Keratinocyte (primary cell): Measurements from ENCODE around the gene KDM4F. TPM values are rescaled to one million over a fixed set of nuclear protein-coding genes. Genes with fewer than 3 reads are reported as not detected.

Source experiments
- DNase-seq: peaks from one replicate; pipeline ENCODE4 v3.0.0-alpha.2; 2011; ENCODE audit warnings: low read depth, missing footprints, low spot score
- FAIRE-seq: peaks from 2 replicates; lab custom pipeline; 2011; peaks lifted over from hg19 to GRCh38; lab: Jason Lieb, UNC
- H2AFZ ChIP-seq: 2 replicates; pipeline ENCODE4 v1.6.0; 2012; ENCODE audit warnings: low read length, control low read depth, inconsistent platforms; ENCODE audit not compliant: control insufficient read depth
- H3K27ac ChIP-seq: 2 replicates; pipeline ENCODE4 v1.5.1; 2011; ENCODE audit warnings: low read length; ENCODE audit not compliant: control insufficient read depth, insufficient read depth
- H3K27me3 ChIP-seq: 3 replicates; pipeline ENCODE4 v1.6.0; 2011; ENCODE audit warnings: low read length; ENCODE audit not compliant: control insufficient read depth, insufficient read depth; ENCODE audit errors: extremely low read depth
- H3K36me3 ChIP-seq, 2 experiments: 2 replicates in 1 of 2; 3 replicates in 1 of 2; pipeline ENCODE4 v1.5.1; 2011; ENCODE audit warnings: low read length in 2 of 2, mild to moderate bottlenecking in 1 of 2; ENCODE audit not compliant: control insufficient read depth in 2 of 2, insufficient read depth in 2 of 2; ENCODE audit errors: extremely low read depth in 1 of 2
- H3K4me1 ChIP-seq: 3 replicates; pipeline ENCODE4 v1.5.1; 2011; ENCODE audit warnings: low read length; ENCODE audit not compliant: control insufficient read depth, insufficient read depth; ENCODE audit errors: extremely low read depth
- H3K4me2 ChIP-seq: 3 replicates; pipeline ENCODE4 v1.6.0; 2011; ENCODE audit warnings: low read depth, low read length; ENCODE audit not compliant: control insufficient read depth, insufficient read depth; ENCODE audit errors: extremely low read depth
- H3K4me3 ChIP-seq, 3 experiments: fragments of 200-600 bp in 1 of 3; sonication (generic) in 1 of 3; 2 replicates in 2 of 3; 3 replicates in 1 of 3; pipeline ENCODE4 v1.5.1; 2011 to 2016; ENCODE audit warnings: low read length in 3 of 3, mild to moderate bottlenecking in 3 of 3, control low read depth in 2 of 3, inconsistent platforms in 1 of 3, low read depth in 1 of 3, mixed read lengths in 1 of 3, mixed run types in 1 of 3, moderate library complexity in 1 of 3; ENCODE audit not compliant: control insufficient read depth in 2 of 3, insufficient read depth in 2 of 3; ENCODE audit errors: extremely low read depth in 1 of 3
- H3K79me2 ChIP-seq: 2 replicates; pipeline ENCODE4 v1.6.0; 2012; ENCODE audit warnings: low read length; ENCODE audit not compliant: control insufficient read depth, insufficient read depth
- H3K9ac ChIP-seq: 3 replicates; pipeline ENCODE4 v1.6.0; 2011; ENCODE audit warnings: low read length; ENCODE audit not compliant: control insufficient read depth, insufficient read depth; ENCODE audit errors: extremely low read depth
- H3K9me1 ChIP-seq: 3 replicates; pipeline ENCODE4 v1.6.0; 2011; ENCODE audit warnings: low read length; ENCODE audit not compliant: control insufficient read depth, insufficient read depth; ENCODE audit errors: extremely low read depth
- H3K9me3 ChIP-seq: 2 replicates; pipeline ENCODE4 v1.5.1; 2012; ENCODE audit warnings: low read depth, low read length; ENCODE audit not compliant: control insufficient read depth
- H4K20me1 ChIP-seq: 3 replicates; pipeline ENCODE4 v1.6.0; 2011; ENCODE audit warnings: low read length; ENCODE audit not compliant: control insufficient read depth, insufficient read depth; ENCODE audit errors: extremely low read depth
- CTCF ChIP-seq, 3 experiments: IDR thresholded peaks in 1 of 3; conservative IDR thresholded peaks in 1 of 3; optimal IDR thresholded peaks in 1 of 3; 2 replicates in 2 of 3; 3 replicates in 1 of 3; pipeline versions ENCODE3 to v1.5.1; 2011; ENCODE audit warnings: low read length in 3 of 3, mild to moderate bottlenecking in 3 of 3, moderate library complexity in 2 of 3, control low read depth in 1 of 3, inconsistent platforms in 1 of 3; ENCODE audit not compliant: insufficient read depth in 2 of 3; ENCODE audit errors: extremely low read depth in 1 of 3
- EZH2 ChIP-seq: IDR thresholded peaks from one replicate; pipeline ENCODE4 v1.6.1; 2012; ENCODE audit warnings: inconsistent platforms, mild to moderate bottlenecking, low read length, moderate library complexity
- dilution Hi-C: fragments of 300-500 bp; cut with MboI; formaldehyde crosslinking; loops from one replicate; pipeline ENCODE4 v1.7.0; 2020; ENCODE audit warnings: low sequenced_read_pairs; ENCODE audit not compliant: extremely low pct_ligation_motif_present
- polyA plus RNA-seq, 5 experiments: library from polyadenylated mRNA; depleted of rRNA in 3 of 5; stranded (reverse) in 3 of 5; stranded (forward) in 1 of 5; unstranded in 1 of 5; fragments of >200 nt; gene quantifications; 1 replicate in 1 of 5; 2 replicates in 3 of 5; 3 replicates in 1 of 5; pipeline versions ENCODE4 v1.2.1 to v1.2.3, GENCODE V29; 2011 to 2012; ENCODE audit warnings: missing spikeins in 2 of 5, low read depth in 1 of 5, low replicate concordance in 1 of 5

The KDM4F gene
- polyA plus RNA-seq, 1 donor (not counting 4 experiments of a cell fraction or from before 2014, with no cell fraction given) = not detected

DNA sequence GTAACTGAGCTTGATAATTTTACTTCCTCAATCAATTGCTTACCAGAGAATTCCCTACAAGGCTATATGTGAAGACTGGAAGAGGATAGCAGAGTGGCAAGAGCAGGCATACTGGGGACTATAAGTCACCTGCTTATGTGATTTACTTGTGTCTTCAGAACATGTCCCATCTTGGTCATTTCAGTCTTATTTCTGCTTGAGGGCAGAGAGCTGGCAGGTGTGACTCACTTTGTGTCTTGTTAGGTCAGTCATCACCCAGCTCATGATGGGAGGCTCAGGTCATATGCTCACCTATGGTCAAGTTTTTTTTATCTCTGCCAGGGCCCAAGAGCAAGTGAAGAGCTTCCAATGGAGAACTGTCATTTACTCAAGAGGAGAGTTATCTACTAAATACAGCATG lies 23.7 kb downstream of the KDM4F start:
- TF ChIP-seq EZH2 (no peak), CTCF (optimal IDR thresholded peaks at IDR 0.05 in 1 of 3, IDR thresholded peaks at IDR 0.05 in 1 of 3, conservative IDR thresholded peaks at IDR 0.05 in 1 of 3; ENCODE audit: extremely low read depth in 1 of 3, insufficient read depth in 2 of 3, low read length in 3 of 3) (no peak)
- Histone ChIP-seq H2AFZ (no peak overlapping the region), H3K9me3 (no peaks in the 10 kb centered on the region), H3K9ac (no peak overlapping the region), H3K4me2 (no peak overlapping the region), H3K79me2 (peaks cover 25% of the 10 kb centered on the region), H3K4me3 (no peak overlapping the region), H3K4me1 (peaks cover 33% of the 10 kb centered on the region), H3K36me3 (no peaks in the 10 kb centered on the region), H3K9me1 (no peaks in the 10 kb centered on the region), H3K27me3 (no peaks in the 10 kb centered on the region), H4K20me1 (no peaks in the 10 kb centered on the region), H3K27ac (no peak overlapping the region)
- dilution Hi-C loops = no loop called here
- FAIRE-seq (no peak), DNase-seq (no peak)

DNA sequence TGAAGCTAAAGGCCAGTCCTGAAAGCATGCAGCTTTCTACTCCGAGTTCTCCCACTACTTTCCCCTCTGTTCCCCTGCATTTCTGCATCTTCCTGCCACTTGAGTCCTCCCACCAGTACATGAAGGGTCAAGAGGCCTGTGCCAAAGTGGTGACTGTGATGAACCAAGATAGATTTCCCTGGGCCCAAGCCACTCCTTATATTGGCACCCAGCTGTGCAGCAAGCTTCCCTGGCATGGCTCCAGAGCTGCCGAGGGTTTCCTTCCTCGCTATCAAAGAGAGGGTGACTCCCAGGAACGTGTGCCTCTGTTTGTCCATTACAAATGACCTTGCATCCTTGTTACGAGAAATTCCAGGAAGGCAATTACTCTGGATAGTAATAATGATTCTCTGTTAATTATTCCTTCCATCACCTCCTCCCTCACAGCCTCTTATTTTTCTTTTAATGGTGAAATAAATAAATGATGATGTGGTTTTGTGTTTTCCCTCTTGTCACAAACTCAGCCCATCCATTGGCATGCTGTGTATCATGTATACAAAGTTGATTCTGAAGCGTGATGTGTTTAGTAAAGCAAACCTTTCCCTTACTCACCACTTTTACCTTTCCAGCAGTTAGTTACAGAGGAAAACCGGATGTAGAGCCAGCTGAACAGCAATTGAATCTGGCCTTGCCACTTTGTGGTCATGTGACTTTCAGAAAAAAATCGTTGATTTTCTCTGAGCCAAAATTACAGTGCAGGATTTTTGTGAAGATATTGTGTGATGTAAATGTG lies 25.8 kb downstream of the KDM4F start:
- peak overlapping the region; percentile 15 for H3K4me2 ChIP-seq
- H3K9me3 ChIP-seq = no peaks in the 10 kb centered on the region
- H4K20me1 ChIP-seq = no peaks in the 10 kb centered on the region
- TF ChIP-seq CTCF (optimal IDR thresholded peaks at IDR 0.05 in 1 of 3, IDR thresholded peaks at IDR 0.05 in 1 of 3, conservative IDR thresholded peaks at IDR 0.05 in 1 of 3; ENCODE audit: extremely low read depth in 1 of 3, insufficient read depth in 2 of 3, low read length in 3 of 3) (no peak), EZH2 (no peak)
- H3K9me1 ChIP-seq = no peaks in the 10 kb centered on the region
- no peak overlapping the region for H3K4me3 ChIP-seq
- no peaks in the 10 kb centered on the region for H3K36me3 ChIP-seq
- H2AFZ ChIP-seq = peak overlapping the region; percentile 48
- no peaks in the 10 kb centered on the region for H3K27me3 ChIP-seq
- DNase-seq (no peak), FAIRE-seq (no peak)
- no peak overlapping the region for H3K9ac ChIP-seq
- H3K4me1 ChIP-seq = peaks cover 24% of the 10 kb centered on the region
- dilution Hi-C loops = no loop called here
- peaks cover 6% of the 10 kb centered on the region for H3K79me2 ChIP-seq
- no peak overlapping the region for H3K27ac ChIP-seq
